HepG2 (cell line): ENCODE measurements around the gene ARL8A. TPM values are rescaled to one million over a fixed set of nuclear protein-coding genes. Genes with fewer than 3 reads are reported as not detected.

Source experiments
- ATAC-seq: fragments of 200-7000 bp; cut with Tn5 transposase; 3 replicates; pipeline ENCODE4 v1.9.1; 2020; ENCODE audit warnings: mild to moderate bottlenecking, moderate library complexity
- BruUV-seq: library from RNA; stranded (reverse); fragments of 400-500 nt; replicated peaks from 2 replicates; lab custom pipeline; 2021; lab: Mats Ljungman, UMichigan
- CTCF ChIA-PET: fragments of 300-600 bp; formaldehyde crosslinking; extraction: SDS; loops from one replicate; lab custom pipeline; 2021; ENCODE audit warnings: low total read pairs, inconsistent platforms, low intra/inter-chr PET ratio; lab: Yijun Ruan, JAX
- POLR2A ChIA-PET: fragments of 350-600 bp; sonication (Branson Sonifier 250); formaldehyde crosslinking; loops from one replicate; lab custom pipeline; 2020; ENCODE audit warnings: antibody characterized with exemption, inconsistent platforms; lab: Yijun Ruan, JAX
- DNase-seq: peaks from one replicate; pipeline ENCODE4 v3.0.0-alpha.2; 2015; ENCODE audit warnings: low spot score
- FAIRE-seq: peaks from 3 replicates; lab custom pipeline; 2011; peaks lifted over from hg19 to GRCh38; lab: Jason Lieb, UNC
- H2AFZ ChIP-seq: one replicate; pipeline ENCODE4 v1.6.1; 2011; ENCODE audit warnings: low read length, inconsistent platforms
- H3K27ac ChIP-seq: fragments of 300-600 bp; 3 replicates; pipeline ENCODE4 v1.8.0; 2011; ENCODE audit warnings: mixed run types, mild to moderate bottlenecking, mixed read lengths, low read length, inconsistent platforms; ENCODE audit not compliant: insufficient read depth; ENCODE audit errors: extremely low read length
- H3K27me3 ChIP-seq, 2 experiments: fragments of 200-600 bp in 1 of 2; 2 replicates in 1 of 2; 3 replicates in 1 of 2; pipeline versions ENCODE4 v1.6.0 to v1.8.0; 2011; ENCODE audit warnings: low read length in 2 of 2, mild to moderate bottlenecking in 2 of 2, moderate library complexity in 2 of 2, inconsistent platforms in 1 of 2; ENCODE audit not compliant: insufficient read depth in 2 of 2, control insufficient read depth in 1 of 2
- H3K36me3 ChIP-seq, 2 experiments: fragments of 200-600 bp in 1 of 2; replicated peaks in 1 of 2; 2 replicates in 1 of 2; 3 replicates in 1 of 2; pipeline versions ENCODE4 v1.5.1 to v1.8.0; 2011; ENCODE audit warnings: low read length in 2 of 2, inconsistent platforms in 1 of 2; ENCODE audit not compliant: insufficient read depth in 2 of 2, control insufficient read depth in 1 of 2
- H3K4me1 ChIP-seq: 2 replicates; pipeline ENCODE4 v1.5.1; 2012; ENCODE audit warnings: low read length, inconsistent platforms; ENCODE audit not compliant: insufficient read depth
- H3K4me2 ChIP-seq: 2 replicates; pipeline ENCODE4 v1.6.0; 2011; ENCODE audit warnings: low read depth, low read length, inconsistent platforms
- H3K4me3 ChIP-seq, 3 experiments: fragments of 200-600 bp in 1 of 3; sonication (generic), shearing (Covaris generic) in 1 of 3; replicated peaks in 1 of 3; 2 replicates each; pipeline ENCODE4 v1.5.1; 2011 to 2016; ENCODE audit warnings: low read length in 3 of 3, inconsistent platforms in 2 of 3, low read depth in 2 of 3, mild to moderate bottlenecking in 2 of 3, control low read depth in 1 of 3, mixed read lengths in 1 of 3; ENCODE audit not compliant: insufficient read depth in 1 of 3
- H3K79me2 ChIP-seq: one replicate; pipeline ENCODE4 v1.6.1; 2011; ENCODE audit warnings: low read length, inconsistent platforms; ENCODE audit not compliant: insufficient read depth
- H3K9ac ChIP-seq: 2 replicates; pipeline ENCODE4 v1.6.0; 2011; ENCODE audit warnings: mild to moderate bottlenecking, low read depth, low read length, inconsistent platforms; ENCODE audit not compliant: insufficient read depth
- H3K9me3 ChIP-seq: 2 replicates; pipeline ENCODE4 v1.5.1; 2012; ENCODE audit warnings: mild to moderate bottlenecking, low read length
- H4K20me1 ChIP-seq: 2 replicates; pipeline ENCODE4 v1.6.0; 2011; ENCODE audit warnings: inconsistent platforms, mild to moderate bottlenecking, low read length, moderate library complexity; ENCODE audit not compliant: insufficient read depth
- CSRNP2 ChIP-seq: sonication (generic); formaldehyde crosslinking; conservative IDR thresholded peaks from 2 replicates; pipeline ENCODE4 v1.8.0; 2022; ENCODE audit warnings: low read depth, missing genetic modification reagents
- HDAC2 ChIP-seq: sonication (generic); formaldehyde crosslinking; IDR thresholded peaks from 2 replicates; pipeline ENCODE4 v1.4.0; 2020; ENCODE audit warnings: missing genetic modification reagents
- LRRFIP1 ChIP-seq: sonication (generic); formaldehyde crosslinking; conservative IDR thresholded peaks from 2 replicates; pipeline ENCODE4 v1.4.0; 2020; ENCODE audit warnings: missing genetic modification reagents
- SOX5 ChIP-seq: IDR thresholded peaks from 2 replicates; pipeline ENCODE4 v1.6.1; 2016; ENCODE audit warnings: borderline replicate concordance
- TCF7 ChIP-seq: sonication (generic); IDR thresholded peaks from 2 replicates; pipeline ENCODE4 v1.6.1; 2016; ENCODE audit warnings: antibody characterized with exemption, low read depth
- ZKSCAN1 ChIP-seq: fragments of 150-350 bp; IDR thresholded peaks from 2 replicates; pipeline ENCODE4 v1.6.1; 2014; ENCODE audit warnings: low read length
- ZNF337 ChIP-seq: sonication (generic); formaldehyde crosslinking; IDR thresholded peaks from 2 replicates; pipeline ENCODE4 v1.5.1; 2020; ENCODE audit warnings: missing genetic modification reagents, low read depth, mild to moderate bottlenecking, borderline replicate concordance
- ZNF652 ChIP-seq: IDR thresholded peaks from 2 replicates; pipeline ENCODE4 v1.6.1; 2016; ENCODE audit warnings: low read depth, borderline replicate concordance
- ZNF691 ChIP-seq: sonication (generic); formaldehyde crosslinking; IDR thresholded peaks from 2 replicates; pipeline ENCODE4 v1.4.0; 2020; ENCODE audit warnings: missing genetic modification reagents, low read depth, mild to moderate bottlenecking, borderline replicate concordance
- WGBS: methylation state at CpG from one replicate; pipeline ENCODE4 v1.1.6; 2017; ENCODE audit warnings: low lambda C conversion rate; 5-methylcytosine and 5-hydroxymethylcytosine counted together
- in situ Hi-C: cut with HindIII; loops from 2 replicates; pipeline ENCODE4 v1.10.0; 2017; ENCODE audit warnings: low pct_unique_long_range_greater_than_20kb; ENCODE audit not compliant: extremely low pct_ligation_motif_present
- intact Hi-C: fragments of 100-400 bp; cut with micrococcal nuclease; formaldehyde crosslinking; loops from one replicate; pipeline ENCODE4 v1.10.0; 2022; ENCODE audit not compliant: unreplicated experiment
- polyA plus RNA-seq, 8 experiments: library from polyadenylated mRNA; depleted of rRNA in 3 of 8; stranded (reverse) in 7 of 8; unstranded in 1 of 8; fragments of >200 nt; fragmentation: Illumina TruSeq in 4 of 8; extraction: Trizol in 4 of 8; gene quantifications; 2 replicates each; pipeline versions ENCODE4 v1.2.1 to v1.2.3, GENCODE V29; 2011 to 2016; ENCODE audit warnings: low read depth in 4 of 8, missing spikeins in 1 of 8, mixed read lengths in 1 of 8; ENCODE audit not compliant: insufficient read depth in 1 of 8
- total RNA-seq, 5 experiments: library from RNA; depleted of rRNA; stranded (reverse); fragments of >200 nt; fragmentation: Illumina TruSeq; extraction: Trizol; gene quantifications; 2 replicates each; pipeline ENCODE4 v1.2.3, GENCODE V29; 2016; ENCODE audit warnings: low read depth in 1 of 5

The ARL8A gene
- total and polyA plus RNA-seq, 2 of the 13 experiments (the other 11 are each of a cell fraction or from before 2014, with no cell fraction given) = 2.7 to 23.4 TPM

GRCh38 chr1:202116287-202116686 is 28.2 kb downstream of the ARL8A start:
- H3K4me1 ChIP-seq = peaks cover 45% of the 10 kb centered on the region
- intact Hi-C loops (loop anchor here (10.0 kb wide), 1 partner anchor 221 kb away; no protein-coding TSS in a partner anchor), in situ Hi-C loops (loop anchor here (5.0 kb wide), 1 partner anchor 104 kb away; the partner anchor contains the start of gene ELF3)
- H3K4me3 ChIP-seq = no peak overlapping the region
- no peaks in the 10 kb centered on the region for H3K9me3 ChIP-seq
- POLR2A ChIA-PET = interaction anchor here (2.9 kb wide), 1 partner anchor 106 kb away, joined by 18 read pairs; the partner anchor contains the start of gene ELF3
- H3K9ac ChIP-seq = no peak overlapping the region
- no peak for DNase-seq
- no TSS peak for BruUV-seq
- WGBS = 82% methylated on average over 7 of the region's 8 CpGs
- H3K27ac ChIP-seq = no peak overlapping the region
- no peak overlapping the region for H3K4me2 ChIP-seq
- H2AFZ ChIP-seq = no peak overlapping the region
- H4K20me1 ChIP-seq = no peaks in the 10 kb centered on the region
- CTCF ChIA-PET = no interaction called here
- H3K36me3 ChIP-seq = no peaks in the 10 kb centered on the region
- TF ChIP-seq ZNF337 (no peak), ZKSCAN1 (peak; percentile 27; the same call in 1 of the 2 replicates)
- no peak for FAIRE-seq
- ATAC-seq = no peak
- H3K27me3 ChIP-seq = peaks cover 0 to 4% of the 10 kb centered on the region in 2 experiments; a peak in 1 of 5 replicates
- no peaks in the 10 kb centered on the region for H3K79me2 ChIP-seq

GRCh38 chr1:202113690-202114300 is 30.7 kb downstream of the ARL8A start:
- no peaks in the 10 kb centered on the region for H3K79me2 ChIP-seq
- H3K27me3 ChIP-seq = no peaks in the 10 kb centered on the region
- 0% methylated on average over 2 of the region's 2 CpGs for WGBS
- TF ChIP-seq ZNF652 (peak; percentile 85), HDAC2 (CRISPR knock-in tag) (no peak), CSRNP2 (CRISPR knock-in tag) (no peak), SOX5 (no peak), TCF7 (peak; percentile 52), LRRFIP1 (CRISPR knock-in tag) (no peak), ZNF691 (no peak)
- no peaks in the 10 kb centered on the region for H4K20me1 ChIP-seq
- no peak overlapping the region for H2AFZ ChIP-seq
- H3K4me3 ChIP-seq = no peak overlapping the region
- H3K4me2 ChIP-seq = peak overlapping the region; percentile 50
- FAIRE-seq (no peak), DNase-seq (peak; percentile 54), ATAC-seq (peak; percentile 10; the same call in 1 of the 3 replicates)
- POLR2A ChIA-PET = interaction anchor here (1.0 to 2.9 kb wide), 6 partner anchors 13 to 107 kb away, joined by 3 to 18 read pairs (median 4); partner anchors contain the start of gene ELF3
- H3K27ac ChIP-seq = no peak overlapping the region
- in situ Hi-C loops (no loop called here), intact Hi-C loops (loop anchor here (10.0 kb wide), 1 partner anchor 219 kb away; no protein-coding TSS in a partner anchor)
- CTCF ChIA-PET = no interaction called here
- H3K9ac ChIP-seq = no peak overlapping the region
- BruUV-seq = no TSS peak
- no peaks in the 10 kb centered on the region for H3K36me3 ChIP-seq
- H3K4me1 ChIP-seq = peaks cover 64% of the 10 kb centered on the region
- H3K9me3 ChIP-seq = no peaks in the 10 kb centered on the region
